Endothelial cell of umbilical vein (primary cell): Measurements from ENCODE around the gene TMPRSS4. TPM values are rescaled to one million over a fixed set of nuclear protein-coding genes. Genes with fewer than 3 reads are reported as not detected.

Experiments used
- BruUV-seq: library from RNA; stranded (reverse); fragments of 400-500 nt; replicated peaks from 2 replicates; lab custom pipeline; 2021; lab: Mats Ljungman, UMichigan
- CTCF ChIA-PET: fragments of 300-600, 350-600 bp; sonication (Branson Sonifier 250); formaldehyde crosslinking; loops from one replicate; lab custom pipeline; 2021; ENCODE audit warnings: antibody characterized with exemption, inconsistent platforms; lab: Charles Lee
- POLR2A ChIA-PET: fragments of 300-600, 350-600 bp; sonication (Branson Sonifier 250); formaldehyde crosslinking; loops from one replicate; lab custom pipeline; 2021; ENCODE audit warnings: antibody characterized with exemption, inconsistent platforms; lab: Charles Lee
- DNase-seq: peaks from one replicate; pipeline ENCODE4 v3.0.0-alpha.2; 2011; ENCODE audit warnings: low read depth, low spot score
- FAIRE-seq: peaks from 2 replicates; lab custom pipeline; 2011; peaks lifted over from hg19 to GRCh38; lab: Jason Lieb, UNC
- H2AFZ ChIP-seq: 2 replicates; pipeline ENCODE4 v1.6.0; 2012; ENCODE audit warnings: low read depth, low read length, control low read depth, inconsistent platforms
- H3K27ac ChIP-seq: 2 replicates; pipeline ENCODE4 v1.5.1; 2011; ENCODE audit warnings: low read depth, mild to moderate bottlenecking, control low read depth, low read length, moderate library complexity; ENCODE audit not compliant: insufficient read depth
- H3K27me3 ChIP-seq, 2 experiments: 2 replicates each; pipeline versions ENCODE4 v1.6.0 to v1.6.1; 2011; ENCODE audit warnings: low read length in 2 of 2, mixed read lengths in 1 of 2; ENCODE audit not compliant: control insufficient read depth in 2 of 2, insufficient read depth in 2 of 2
- H3K36me3 ChIP-seq, 2 experiments: 2 replicates in 1 of 2; 3 replicates in 1 of 2; pipeline ENCODE4 v1.5.1; 2011; ENCODE audit warnings: low read length in 2 of 2, mild to moderate bottlenecking in 1 of 2, moderate library complexity in 1 of 2; ENCODE audit not compliant: control insufficient read depth in 2 of 2, insufficient read depth in 2 of 2; ENCODE audit errors: extremely low read depth in 1 of 2
- H3K4me1 ChIP-seq: 3 replicates; pipeline ENCODE4 v1.5.1; 2011; ENCODE audit warnings: mild to moderate bottlenecking, low read length; ENCODE audit not compliant: control insufficient read depth, insufficient read depth; ENCODE audit errors: extremely low read depth
- H3K4me2 ChIP-seq: 2 replicates; pipeline ENCODE4 v1.6.1; 2011; ENCODE audit warnings: low read length, control low read depth, mixed read lengths; ENCODE audit not compliant: insufficient read depth
- H3K4me3 ChIP-seq, 3 experiments: fragments of 200-600 bp in 1 of 3; sonication (generic), shearing (Covaris generic) in 1 of 3; replicated peaks in 1 of 3; 2 replicates each; pipeline ENCODE4 v1.5.1; 2011 to 2016; ENCODE audit warnings: control low read depth in 3 of 3, low read length in 3 of 3, mild to moderate bottlenecking in 2 of 3, inconsistent platforms in 1 of 3, low read depth in 1 of 3, moderate library complexity in 1 of 3; ENCODE audit not compliant: insufficient read depth in 1 of 3
- H3K79me2 ChIP-seq: 2 replicates; pipeline ENCODE4 v1.6.0; 2012; ENCODE audit warnings: low read length, inconsistent platforms; ENCODE audit not compliant: control insufficient read depth, insufficient read depth
- H3K9ac ChIP-seq: replicated peaks from 2 replicates; pipeline ENCODE3; 2011; ENCODE audit warnings: low read length, control low read depth; ENCODE audit not compliant: insufficient read depth; ENCODE audit errors: extremely low read depth
- H3K9me1 ChIP-seq: replicated peaks from 3 replicates; pipeline ENCODE4 v1.6.0; 2011; ENCODE audit warnings: mild to moderate bottlenecking, low read length; ENCODE audit not compliant: control insufficient read depth, insufficient read depth; ENCODE audit errors: extremely low read depth
- H3K9me3 ChIP-seq: replicated peaks from 2 replicates; pipeline ENCODE4 v1.5.1; 2012; ENCODE audit warnings: low read length, inconsistent platforms; ENCODE audit not compliant: control insufficient read depth, insufficient read depth
- H4K20me1 ChIP-seq: replicated peaks from 2 replicates; pipeline ENCODE3; 2011; ENCODE audit warnings: mild to moderate bottlenecking, low read length; ENCODE audit not compliant: control insufficient read depth, insufficient read depth; ENCODE audit errors: extremely low read depth
- CTCF ChIP-seq, 2 donors: IDR thresholded peaks; 1 replicate in 1 of 2; 2 replicates in 1 of 2; pipeline ENCODE4 v1.5.1; 2011; ENCODE audit warnings: low read length in 2 of 2, mild to moderate bottlenecking in 2 of 2, moderate library complexity in 2 of 2, control low read depth in 1 of 2, inconsistent platforms in 1 of 2, low read depth in 1 of 2; ENCODE audit not compliant: insufficient read depth in 1 of 2; ENCODE audit errors: extremely low read depth in 1 of 2
- EZH2 ChIP-seq: IDR thresholded peaks from 2 replicates; pipeline ENCODE4 v1.6.1; 2012; ENCODE audit warnings: borderline replicate concordance, low read depth, mild to moderate bottlenecking, moderate library complexity, low read length, inconsistent platforms; ENCODE audit not compliant: severe bottlenecking
- FOS ChIP-seq: IDR thresholded peaks from 2 replicates; pipeline ENCODE4 v1.6.1; 2011; ENCODE audit warnings: mild to moderate bottlenecking, low read length, moderate library complexity, borderline replicate concordance; ENCODE audit not compliant: insufficient read depth
- JUN ChIP-seq: IDR thresholded peaks from 2 replicates; pipeline ENCODE4 v1.6.1; 2011; ENCODE audit warnings: borderline replicate concordance, low read depth; ENCODE audit not compliant: insufficient read length, insufficient read depth
- MYC ChIP-seq: IDR thresholded peaks from one replicate; pipeline ENCODE4 v1.6.1; 2011; ENCODE audit warnings: mild to moderate bottlenecking, low read depth, low read length
- POLR2A ChIP-seq: IDR thresholded peaks from 2 replicates; pipeline ENCODE4 v1.6.1; 2012; ENCODE audit warnings: low read depth, mild to moderate bottlenecking, control low read depth, low read length
- dilution Hi-C: fragments of 300-500 bp; cut with MboI; formaldehyde crosslinking; loops from one replicate; pipeline ENCODE4 v1.15.0; 2019; ENCODE audit warnings: low sequenced_read_pairs; ENCODE audit not compliant: extremely low pct_ligation_motif_present
- intact Hi-C: fragments of 100-400 bp; cut with micrococcal nuclease; formaldehyde crosslinking; loops from one replicate; pipeline ENCODE4 v1.10.0; 2022
- polyA plus RNA-seq, 4 experiments: library from polyadenylated mRNA; depleted of rRNA in 3 of 4; stranded (reverse) in 3 of 4; unstranded in 1 of 4; fragments of >200 nt; gene quantifications; 2 replicates each; pipeline versions ENCODE4 v1.2.1 to v1.2.3, GENCODE V29; 2011 to 2012; ENCODE audit warnings: missing spikeins in 1 of 4
- total RNA-seq: library from RNA; stranded (reverse); gene quantifications from 2 replicates; pipeline ENCODE4 v1.2.3, GENCODE V29; 2021

The TMPRSS4 gene
- total and polyA plus RNA-seq, 2 donors (not counting 3 experiments of a cell fraction or from before 2014, with no cell fraction given): not detected

GRCh38 chr11:118111744-118112035 lies 34.8 kb downstream of the TMPRSS4 start:
- ChIA-PET POLR2A (no interaction called here), CTCF (no interaction called here)
- no TSS peak for BruUV-seq
- Histone ChIP-seq H3K27ac (no peak overlapping the region), H3K9ac (no peak overlapping the region), H3K36me3 (no peaks in the 10 kb centered on the region), H4K20me1 (no peaks in the 10 kb centered on the region), H3K27me3 (peaks cover 0 to 3% of the 10 kb centered on the region in 2 experiments), H3K79me2 (no peaks in the 10 kb centered on the region), H3K4me1 (no peaks in the 10 kb centered on the region), H3K4me2 (no peak overlapping the region), H3K4me3 (no peak overlapping the region), H3K9me3 (no peaks in the 10 kb centered on the region), H3K9me1 (no peaks in the 10 kb centered on the region), H2AFZ (no peak overlapping the region)
- FAIRE-seq: no peak
- dilution Hi-C loops (no loop called here), intact Hi-C loops (no loop called here)
- TF ChIP-seq CTCF (IDR thresholded peaks at IDR 0.05; ENCODE audit: extremely low read depth in 1 of 2, insufficient read depth in 1 of 2, low read depth in 1 of 2, low read length in 2 of 2) (no peak), MYC (no peak), POLR2A (no peak), FOS (no peak)
- DNase-seq: no peak

GRCh38 chr11:118112711-118113430 lies 36.0 kb downstream of the TMPRSS4 start:
- intact Hi-C loops: no loop called here
- no TSS peak for BruUV-seq
- no peaks in the 10 kb centered on the region for H3K9me3 ChIP-seq
- no peaks in the 10 kb centered on the region for H3K36me3 ChIP-seq
- no peaks in the 10 kb centered on the region for H3K9me1 ChIP-seq
- no peak overlapping the region for H2AFZ ChIP-seq
- H3K4me2 ChIP-seq: no peak overlapping the region
- no peak for FAIRE-seq
- no peak for DNase-seq
- H3K79me2 ChIP-seq: no peaks in the 10 kb centered on the region
- H4K20me1 ChIP-seq: no peaks in the 10 kb centered on the region
- H3K4me1 ChIP-seq: no peaks in the 10 kb centered on the region
- no peaks in the 10 kb centered on the region for H3K27me3 ChIP-seq
- dilution Hi-C loops: no loop called here
- H3K27ac ChIP-seq: no peak overlapping the region
- POLR2A ChIA-PET: no interaction called here
- CTCF ChIA-PET: no interaction called here
- no peak overlapping the region for H3K4me3 ChIP-seq
- no peak for TF ChIP-seq JUN
- no peak for TF ChIP-seq FOS
- TF ChIP-seq EZH2: no peak
- TF ChIP-seq POLR2A: no peak
- no peak overlapping the region for H3K9ac ChIP-seq
